Measurements from ENCODE around the gene ATP6V0A1.
A peak's percentile ranks its signal among the peaks of the same experiment; 100 is the strongest.

Gene ATP6V0A1

DNA sequence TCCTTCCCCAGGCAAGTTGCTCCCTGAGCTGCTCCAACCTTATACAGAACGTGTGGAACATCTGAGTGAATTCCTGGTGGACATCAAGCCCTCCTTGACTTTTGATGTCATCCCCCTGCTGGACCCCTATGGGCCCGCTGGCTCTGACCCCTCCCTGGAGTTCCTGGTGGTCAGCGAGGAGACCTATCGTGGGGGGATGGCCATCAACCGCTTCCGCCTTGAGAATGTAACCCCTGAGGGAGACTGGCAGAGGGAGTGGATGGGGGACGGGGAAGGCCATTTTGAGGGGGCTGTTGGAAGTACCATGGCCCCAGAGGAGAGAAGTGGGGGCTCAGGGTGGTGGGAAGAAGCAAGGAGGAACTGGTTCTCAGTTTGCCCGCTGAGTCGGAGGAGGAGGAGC is 105.3 kb downstream of the ATP6V0A1 start:
- TF ChIP-seq, protein P1, sequence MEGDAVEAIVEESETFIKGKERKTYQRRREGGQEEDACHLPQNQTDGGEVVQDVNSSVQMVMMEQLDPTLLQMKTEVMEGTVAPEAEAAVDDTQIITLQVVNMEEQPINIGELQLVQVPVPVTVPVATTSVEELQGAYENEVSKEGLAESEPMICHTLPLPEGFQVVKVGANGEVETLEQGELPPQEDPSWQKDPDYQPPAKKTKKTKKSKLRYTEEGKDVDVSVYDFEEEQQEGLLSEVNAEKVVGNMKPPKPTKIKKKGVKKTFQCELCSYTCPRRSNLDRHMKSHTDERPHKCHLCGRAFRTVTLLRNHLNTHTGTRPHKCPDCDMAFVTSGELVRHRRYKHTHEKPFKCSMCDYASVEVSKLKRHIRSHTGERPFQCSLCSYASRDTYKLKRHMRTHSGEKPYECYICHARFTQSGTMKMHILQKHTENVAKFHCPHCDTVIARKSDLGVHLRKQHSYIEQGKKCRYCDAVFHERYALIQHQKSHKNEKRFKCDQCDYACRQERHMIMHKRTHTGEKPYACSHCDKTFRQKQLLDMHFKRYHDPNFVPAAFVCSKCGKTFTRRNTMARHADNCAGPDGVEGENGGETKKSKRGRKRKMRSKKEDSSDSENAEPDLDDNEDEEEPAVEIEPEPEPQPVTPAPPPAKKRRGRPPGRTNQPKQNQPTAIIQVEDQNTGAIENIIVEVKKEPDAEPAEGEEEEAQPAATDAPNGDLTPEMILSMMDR (IDR thresholded peaks at IDR 0.05; ENCODE audit: low read depth, low read length), result no peak
- no peak for DNase-seq (ENCODE audit: low read depth, low spot score)
- in situ Hi-C loops (cut with HindIII; ENCODE audit: low sequenced_read_pairs), result no loop called here
- H3K4me3 ChIP-seq (ENCODE audit: low read depth, low read length), result no peak overlapping the region

GRCh38 chr17:42564815-42565522 is 106.3 kb downstream of the ATP6V0A1 start:
- H3K4me3 ChIP-seq (ENCODE audit: low read depth, low read length), result no peak overlapping the region
- TF ChIP-seq, protein P1 (IDR thresholded peaks at IDR 0.05; ENCODE audit: low read depth, low read length), result no peak
- in situ Hi-C loops (cut with HindIII; ENCODE audit: low sequenced_read_pairs), result no loop called here
- no peak for DNase-seq (ENCODE audit: low read depth, low spot score)

GRCh38 chr17:42565523-42566214 is 107.0 kb downstream of the ATP6V0A1 start:
- in situ Hi-C loops (cut with HindIII; ENCODE audit: low sequenced_read_pairs), result no loop called here
- no peak overlapping the region for H3K4me3 ChIP-seq (ENCODE audit: low read depth, low read length)
- TF ChIP-seq, protein P1 (IDR thresholded peaks at IDR 0.05; ENCODE audit: low read depth, low read length), result no peak
- no peak for DNase-seq (ENCODE audit: low read depth, low spot score)

DNA sequence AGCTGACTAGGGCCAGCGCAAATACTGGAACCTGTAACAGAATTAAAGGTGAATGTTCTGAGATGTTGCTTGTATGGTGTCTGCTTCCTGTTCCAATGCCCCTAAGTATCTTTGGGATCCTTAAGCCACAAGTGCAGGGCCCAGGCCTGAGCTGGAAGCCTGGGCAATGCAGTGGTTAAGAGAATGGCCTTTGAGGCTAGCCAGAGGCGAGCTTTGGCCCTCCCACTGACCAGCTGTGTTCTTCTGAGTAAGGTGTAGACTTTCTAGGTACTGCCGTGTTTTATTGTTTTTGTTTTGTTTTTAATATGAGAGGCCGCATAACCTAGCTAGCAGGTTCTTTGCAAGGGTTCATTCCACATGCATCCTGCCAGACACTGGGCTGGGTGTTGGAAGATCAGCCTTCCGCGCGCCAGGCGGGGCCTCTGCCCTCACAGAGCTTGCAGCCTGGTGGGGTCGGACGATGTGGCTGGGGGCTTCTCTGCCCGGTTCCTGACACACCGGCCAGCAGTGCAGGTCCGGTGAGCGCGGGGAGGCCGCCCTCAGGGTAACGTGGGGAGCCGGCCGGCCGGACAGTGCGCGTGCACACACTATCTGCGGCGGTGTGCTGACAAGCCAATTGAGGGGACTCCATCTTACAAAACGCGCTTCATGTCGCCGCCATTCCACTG is 107.7 kb downstream of the ATP6V0A1 start:
- peak overlapping the region; percentile 90 for H3K4me3 ChIP-seq (ENCODE audit: low read depth, low read length)
- no peak for DNase-seq (ENCODE audit: low read depth, low spot score)
- TF ChIP-seq, protein P1 (IDR thresholded peaks at IDR 0.05; ENCODE audit: low read depth, low read length), result no peak
- in situ Hi-C loops (cut with HindIII; ENCODE audit: low sequenced_read_pairs), result no loop called here

DNA sequence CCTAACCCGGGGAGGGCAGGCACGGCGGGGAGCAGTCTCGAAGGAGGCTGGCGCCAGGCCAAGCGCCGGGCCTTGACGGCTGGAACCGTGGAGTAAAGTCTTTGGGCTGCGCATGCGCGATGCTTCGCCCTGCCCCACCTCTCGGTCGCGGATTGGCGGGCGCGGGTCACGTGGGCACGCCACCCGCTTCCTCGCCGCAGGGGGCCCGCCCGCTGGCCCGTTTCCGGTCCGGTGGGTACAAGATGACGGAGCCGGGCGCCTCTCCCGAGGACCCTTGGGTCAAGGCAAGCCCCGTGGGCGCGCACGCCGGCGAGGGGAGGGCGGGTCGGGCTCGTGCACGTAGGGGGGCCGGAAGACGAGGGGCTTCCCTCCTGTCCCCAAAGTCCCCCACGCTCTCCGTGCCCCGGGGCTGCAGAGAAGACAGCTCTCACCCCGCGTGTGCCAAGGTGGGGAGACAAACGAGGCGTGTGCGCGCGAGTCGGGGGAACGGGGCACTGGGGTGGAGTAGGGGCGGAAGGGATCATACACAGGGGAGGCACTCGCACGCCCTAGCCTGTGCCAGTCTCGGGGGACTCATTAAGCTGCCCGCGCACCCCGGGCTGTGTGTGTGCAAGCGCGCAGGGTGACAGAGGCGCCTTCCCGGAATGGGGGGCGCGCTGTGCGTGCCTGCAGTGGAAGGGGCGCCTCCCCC is 108.3 kb downstream of the ATP6V0A1 start, which contains the start of gene MLX:
MLX (plus strand) TSS at position 218 of the 691 bp plus-strand sequence; CDS start at position 243, 25 bp downstream.
- in situ Hi-C loops (cut with HindIII; ENCODE audit: low sequenced_read_pairs), result no loop called here
- DNase-seq (ENCODE audit: low read depth, low spot score), result peak; percentile 86
- H3K4me3 ChIP-seq (ENCODE audit: low read depth, low read length), result peak within 1 kb of the TSS; percentile 90
- TF ChIP-seq, protein P1 (IDR thresholded peaks at IDR 0.05; ENCODE audit: low read depth, low read length), result no peak

All from astrocyte of the spinal cord (primary cell).